Prostate gland (tissue), 2 donors: ENCODE measurements around the gene DIPK1A. TPM values are rescaled to one million over a fixed set of nuclear protein-coding genes. Genes with fewer than 3 reads are reported as not detected.

Source experiments
- DNase-seq: peaks from one replicate; pipeline ENCODE4 v3.0.0-alpha.2; 2019; ENCODE audit warnings: low spot score
- H3K27ac ChIP-seq, 2 donors: fragments of 200-600 bp; sonication (generic); 2 replicates each; pipeline ENCODE4 v1.5.1; 2017 to 2019
- H3K27me3 ChIP-seq: fragments of 200-600 bp; sonication (generic); replicated peaks from 2 replicates; pipeline ENCODE4 v1.5.1; 2019; ENCODE audit not compliant: insufficient read depth
- H3K36me3 ChIP-seq, 2 donors: fragments of 200-600 bp; sonication (generic); 1 replicate in 1 of 2; 2 replicates in 1 of 2; pipeline versions ENCODE4 v1.5.1 to v1.8.1; 2017 to 2019
- H3K4me1 ChIP-seq: fragments of 200-600 bp; sonication (generic); replicated peaks from 2 replicates; pipeline ENCODE4 v1.5.1; 2019
- H3K4me3 ChIP-seq, 2 donors: fragments of 200-600 bp; sonication (generic); 2 replicates each; pipeline ENCODE4 v1.5.1; 2017 to 2019
- H3K9me3 ChIP-seq: fragments of 200-600 bp; sonication (generic); 2 replicates; pipeline ENCODE4 v1.5.1; 2017
- POLR2A ChIP-seq: fragments of 450-650 bp; IDR thresholded peaks from one replicate; pipeline ENCODE4 v1.6.1; 2016; ENCODE audit warnings: antibody characterized with exemption, mild to moderate bottlenecking
- POLR2AphosphoS5 ChIP-seq: sonication (generic); formaldehyde crosslinking; IDR thresholded peaks from one replicate; pipeline ENCODE4 v1.6.1; 2017; ENCODE audit warnings: antibody characterized with exemption
- WGBS: methylation state at CpG from one replicate; pipeline ENCODE4 v1.1.5; 2018; 5-methylcytosine and 5-hydroxymethylcytosine counted together
- intact Hi-C: fragments of 100-400 bp; cut with DNase I; formaldehyde crosslinking; loops from one replicate; pipeline ENCODE4 v1.14.2; 2022
- total RNA-seq, 2 donors: library from RNA; depleted of rRNA; stranded (reverse); fragments of >200 nt; gene quantifications; one replicate each; pipeline ENCODE4 v1.1.0, GENCODE V29; 2016
- TF ChIP-seq, protein P1 (sequence below), 4 experiments: fragments of 200-600 bp in 2 of 4; fragments of 450-650 bp in 2 of 4; sonication (generic) in 2 of 4; IDR thresholded peaks; 1 replicate in 3 of 4; 2 replicates in 1 of 4; pipeline ENCODE4 v1.5.1; 2016 to 2019; ENCODE audit warnings: antibody characterized with exemption in 4 of 4, mild to moderate bottlenecking in 2 of 4, moderate library complexity in 2 of 4

DIPK1A gene
- total RNA-seq, 2 donors from 2014 or later: 9.2 to 22.2 TPM

DNA sequence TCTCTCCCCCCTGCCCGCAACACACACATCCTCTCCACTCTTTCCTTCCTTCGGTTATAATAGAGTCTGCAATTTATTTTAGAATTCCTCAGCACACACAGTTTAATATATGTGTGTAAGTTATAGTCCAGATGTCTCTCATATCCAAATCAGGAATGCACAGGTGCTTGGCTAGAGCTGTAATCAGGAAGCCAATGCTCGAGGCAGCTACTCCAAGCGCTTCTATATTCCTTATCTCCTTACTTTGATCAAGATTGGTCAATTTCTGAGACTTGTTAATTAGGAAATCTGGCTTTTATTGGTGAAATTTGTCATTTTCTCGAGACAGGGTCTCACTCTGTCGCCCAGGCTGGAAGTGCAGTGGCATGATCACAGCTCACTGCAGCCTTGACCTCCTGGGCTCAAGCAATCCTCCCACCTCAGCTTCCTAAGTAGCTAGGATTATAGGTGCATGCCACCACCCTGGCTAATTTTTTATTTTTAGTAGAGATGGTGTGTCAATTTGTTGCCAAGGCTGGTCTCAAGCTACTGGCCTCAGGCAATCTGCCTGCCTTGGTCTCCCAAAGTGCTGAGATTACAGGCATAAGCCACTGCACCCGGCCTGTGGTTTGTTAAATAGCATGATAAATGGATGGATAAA lies 101.7 kb downstream of the DIPK1A start:
- Histone ChIP-seq H3K4me1 (no peaks in the 10 kb centered on the region), H3K4me3 (no peak overlapping the region), H3K36me3 (no peaks in the 10 kb centered on the region), H3K9me3 (no peaks in the 10 kb centered on the region), H3K27ac (peak overlapping the region in 1 of 2 donors; percentile 30), H3K27me3 (no peaks in the 10 kb centered on the region)
- DNase-seq: no peak
- WGBS: 62% methylated on average over 7 of the region's 7 CpGs
- TF ChIP-seq POLR2AphosphoS5 (no peak), POLR2A (no peak)
- TF ChIP-seq, protein P1, sequence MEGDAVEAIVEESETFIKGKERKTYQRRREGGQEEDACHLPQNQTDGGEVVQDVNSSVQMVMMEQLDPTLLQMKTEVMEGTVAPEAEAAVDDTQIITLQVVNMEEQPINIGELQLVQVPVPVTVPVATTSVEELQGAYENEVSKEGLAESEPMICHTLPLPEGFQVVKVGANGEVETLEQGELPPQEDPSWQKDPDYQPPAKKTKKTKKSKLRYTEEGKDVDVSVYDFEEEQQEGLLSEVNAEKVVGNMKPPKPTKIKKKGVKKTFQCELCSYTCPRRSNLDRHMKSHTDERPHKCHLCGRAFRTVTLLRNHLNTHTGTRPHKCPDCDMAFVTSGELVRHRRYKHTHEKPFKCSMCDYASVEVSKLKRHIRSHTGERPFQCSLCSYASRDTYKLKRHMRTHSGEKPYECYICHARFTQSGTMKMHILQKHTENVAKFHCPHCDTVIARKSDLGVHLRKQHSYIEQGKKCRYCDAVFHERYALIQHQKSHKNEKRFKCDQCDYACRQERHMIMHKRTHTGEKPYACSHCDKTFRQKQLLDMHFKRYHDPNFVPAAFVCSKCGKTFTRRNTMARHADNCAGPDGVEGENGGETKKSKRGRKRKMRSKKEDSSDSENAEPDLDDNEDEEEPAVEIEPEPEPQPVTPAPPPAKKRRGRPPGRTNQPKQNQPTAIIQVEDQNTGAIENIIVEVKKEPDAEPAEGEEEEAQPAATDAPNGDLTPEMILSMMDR (IDR thresholded peaks at IDR 0.05): no peak
- intact Hi-C loops: loop anchor here (1.0 to 2.0 kb wide), 2 partner anchors 101 to 135 kb away; partner anchors contain the start of gene DIPK1A

DNA sequence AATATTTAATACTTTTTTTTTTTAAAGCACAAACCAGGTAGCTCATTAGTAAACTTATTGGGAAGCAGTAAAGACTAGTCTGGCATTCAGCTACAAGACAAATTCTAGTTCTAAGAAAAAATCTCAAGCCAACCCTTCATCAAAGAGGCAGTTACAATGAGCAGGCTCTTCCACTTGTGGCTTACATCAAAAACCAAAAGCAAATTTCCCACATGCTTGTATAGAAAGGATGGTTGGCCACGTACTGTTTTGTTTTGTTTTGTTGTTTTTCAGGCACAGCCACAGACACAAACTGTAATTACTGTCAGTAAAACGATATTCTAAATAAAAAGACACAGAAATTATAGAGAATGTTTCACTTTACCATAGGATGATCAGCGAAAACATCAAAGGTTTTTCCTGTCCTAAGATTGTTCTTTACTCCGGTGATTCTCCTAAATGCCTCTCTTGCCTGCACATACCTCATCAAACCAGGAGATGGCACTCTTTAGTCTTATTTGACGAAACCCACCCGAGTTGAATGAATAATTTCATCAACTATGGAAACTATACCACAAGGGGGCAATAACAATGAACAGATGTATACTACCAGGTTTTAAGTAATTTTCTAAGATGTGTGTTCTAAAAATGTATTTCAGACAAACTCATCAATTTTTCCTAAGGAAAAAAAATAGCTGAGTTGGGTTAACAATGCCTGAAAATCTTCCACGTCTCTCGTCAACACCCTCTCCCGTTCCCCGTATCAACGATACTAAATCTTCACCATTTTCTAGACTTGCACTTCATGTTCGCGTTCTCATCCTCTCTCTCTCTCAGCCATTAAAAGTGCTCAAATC lies 102.5 kb downstream of the DIPK1A start:
- H3K27ac ChIP-seq: peak overlapping the region in 1 of 2 donors; percentile 30
- no peaks in the 10 kb centered on the region for H3K9me3 ChIP-seq

DNA sequence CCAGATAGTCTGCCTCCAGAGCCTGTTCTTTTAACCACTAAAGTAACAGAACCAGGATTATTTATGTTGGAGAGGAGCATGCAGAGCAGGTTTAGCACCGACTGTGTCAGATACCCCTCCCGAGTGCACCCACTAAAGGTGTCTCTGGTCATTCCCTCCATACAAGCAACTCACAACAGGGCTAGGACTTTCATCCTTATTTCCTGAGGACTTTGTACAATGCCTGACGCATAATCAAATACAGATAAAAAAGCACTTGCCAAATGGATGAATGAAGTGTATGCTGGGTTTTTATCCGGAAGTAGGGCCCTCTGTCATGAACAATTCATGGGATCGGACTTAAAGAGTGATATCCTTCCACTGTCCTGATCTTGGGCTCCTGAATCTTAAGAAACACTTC lies 103.4 kb downstream of the DIPK1A start:
- H3K27ac ChIP-seq: no peak overlapping the region
- TF ChIP-seq, protein P1 (IDR thresholded peaks at IDR 0.05): no peak
- no peak for TF ChIP-seq POLR2AphosphoS5
- no peak for TF ChIP-seq POLR2A
- H3K27me3 ChIP-seq: no peaks in the 10 kb centered on the region
- H3K36me3 ChIP-seq: no peaks in the 10 kb centered on the region
- H3K4me3 ChIP-seq: no peak overlapping the region
- intact Hi-C loops: loop anchor here (2.0 kb wide), 1 partner anchor 103 kb away; the partner anchor contains the start of gene DIPK1A
- H3K4me1 ChIP-seq: no peaks in the 10 kb centered on the region
- no peaks in the 10 kb centered on the region for H3K9me3 ChIP-seq
- WGBS: 75% methylated on average over 5 of the region's 5 CpGs
- DNase-seq: no peak

More for the DNA sequence above, 102.5 kb downstream of the DIPK1A start:
- H3K27me3 ChIP-seq: no peaks in the 10 kb centered on the region
- no peaks in the 10 kb centered on the region for H3K36me3 ChIP-seq
- no peaks in the 10 kb centered on the region for H3K4me1 ChIP-seq
- 25% methylated on average over 13 of the region's 13 CpGs for WGBS
- intact Hi-C loops: loop anchor here (1.0 to 2.0 kb wide), 2 partner anchors 102 to 136 kb away; partner anchors contain the start of gene DIPK1A
- no peak for TF ChIP-seq POLR2A
- TF ChIP-seq, protein P1 (IDR thresholded peaks at IDR 0.05): peak; percentile 89 to 99 (median 98)
- peak; percentile 79 for TF ChIP-seq POLR2AphosphoS5
- peak; percentile 76 for DNase-seq
- H3K4me3 ChIP-seq: no peak overlapping the region

DNA sequence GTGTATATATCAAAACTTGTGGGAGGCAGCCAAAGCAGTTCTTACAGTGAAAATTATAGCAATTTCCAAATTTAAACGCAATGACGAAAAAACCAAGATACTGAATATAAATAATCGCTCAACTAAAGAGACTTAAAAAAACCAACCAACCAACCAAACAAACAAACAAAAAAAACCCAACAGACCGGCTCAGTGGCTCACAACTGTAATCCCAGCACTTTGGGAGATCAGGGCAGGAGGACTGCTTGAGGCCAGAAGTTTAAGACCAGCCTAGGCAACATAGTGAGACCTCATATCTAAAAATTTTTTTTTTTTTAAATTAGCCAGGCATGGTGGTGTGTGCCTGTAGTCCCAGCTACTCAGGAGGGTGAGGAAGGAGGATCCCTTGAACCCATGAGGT lies 106.0 kb downstream of the DIPK1A start:
- Histone ChIP-seq H3K9me3 (no peaks in the 10 kb centered on the region), H3K4me1 (no peaks in the 10 kb centered on the region), H3K36me3 (no peaks in the 10 kb centered on the region), H3K27me3 (no peaks in the 10 kb centered on the region), H3K27ac (no peak overlapping the region), H3K4me3 (no peak overlapping the region)
- WGBS: 96% methylated on average over 4 of the region's 4 CpGs
- DNase-seq: no peak
- intact Hi-C loops: no loop called here
- TF ChIP-seq POLR2A (no peak), POLR2AphosphoS5 (no peak)
- TF ChIP-seq, protein P1 (IDR thresholded peaks at IDR 0.05): no peak
